ENCODE data around the gene NAV2. TPM values are rescaled to one million over a fixed set of nuclear protein-coding genes. Genes with fewer than 3 reads are reported as not detected.

NAV2 gene
- total RNA-seq, 1 donor from 2014 or later = 32.0 TPM

GRCh38 chr11:20160425-20161229 is 448.0 kb downstream of the NAV2 start, which contains the start of gene DBX1:
Gene DBX1, minus strand, starts transcription at chr11:20160475. Its CDS starts 151 bp downstream, at chr11:20160324.
- DNase-seq (ENCODE audit: low spot score) (no peak), ATAC-seq (no peak)

GRCh38 chr11:20161230-20161918 is 448.7 kb downstream of the NAV2 start:
- ATAC-seq (no peak), DNase-seq (ENCODE audit: low spot score) (no peak)

- ATAC-seq (no peak), DNase-seq (ENCODE audit: low spot score) (no peak)
Measured at GRCh38 chr11:20161923-20162744, 449.5 kb downstream of the NAV2 start.

- ATAC-seq (peak; percentile 22), DNase-seq (ENCODE audit: low spot score) (no peak)
Measured at GRCh38 chr11:20162824-20163782, 450.5 kb downstream of the NAV2 start.

GRCh38 chr11:20163783-20164481 is 451.3 kb downstream of the NAV2 start:
- no peak for ATAC-seq
- DNase-seq (ENCODE audit: low spot score) = no peak
